ENCODE data around the gene SND1.

Gene SND1

DNA sequence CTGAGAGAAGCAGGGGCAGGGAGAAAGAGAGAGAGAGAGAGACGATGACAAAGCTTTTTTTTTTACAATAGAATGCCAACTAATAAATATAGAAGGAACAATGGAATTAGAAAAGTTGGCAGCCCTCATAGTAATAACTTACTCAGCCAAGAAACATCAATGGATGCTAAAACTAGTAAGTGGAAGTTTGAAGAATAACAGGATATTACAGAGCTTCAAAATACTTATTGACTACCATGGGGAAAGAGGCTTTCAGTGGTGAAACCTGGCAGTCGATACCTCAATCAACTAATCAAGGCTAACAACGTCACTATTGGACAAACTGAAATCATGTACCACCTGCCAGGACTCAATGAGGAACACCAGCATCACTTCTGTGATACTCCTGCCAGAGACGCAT is 479.7 kb downstream of the SND1 start:
- DNase-seq: no peak

DNA sequence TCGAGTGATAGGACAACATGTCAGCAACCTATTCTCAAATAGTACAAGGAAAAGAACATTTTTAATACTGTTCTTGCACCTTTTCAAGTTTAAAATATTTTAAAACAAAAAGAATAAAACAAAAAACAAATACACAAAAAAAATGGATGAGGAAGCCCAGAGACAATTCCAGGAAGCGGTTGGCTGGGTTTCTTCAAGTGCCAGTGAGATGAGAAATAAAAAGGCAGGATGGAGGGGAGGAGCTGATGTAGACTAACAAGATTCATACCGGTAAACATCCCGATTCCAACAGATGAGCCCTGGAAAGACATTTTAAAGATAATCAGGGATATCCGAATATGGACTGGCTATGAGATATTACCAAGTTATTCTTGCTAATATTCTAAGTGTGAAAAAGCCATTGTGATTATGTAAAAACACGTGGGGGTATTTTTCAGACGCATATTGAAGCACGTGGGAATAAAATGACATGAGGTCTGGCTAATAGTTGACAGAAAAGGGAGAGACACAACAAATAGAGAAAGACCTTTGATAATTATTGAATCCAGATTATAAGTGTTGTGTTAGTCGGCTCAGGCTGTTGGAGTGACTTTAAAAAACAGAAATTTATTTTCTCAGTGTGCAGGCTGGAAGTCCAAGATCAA is 480.6 kb downstream of the SND1 start:
- DNase-seq: no peak

DNA sequence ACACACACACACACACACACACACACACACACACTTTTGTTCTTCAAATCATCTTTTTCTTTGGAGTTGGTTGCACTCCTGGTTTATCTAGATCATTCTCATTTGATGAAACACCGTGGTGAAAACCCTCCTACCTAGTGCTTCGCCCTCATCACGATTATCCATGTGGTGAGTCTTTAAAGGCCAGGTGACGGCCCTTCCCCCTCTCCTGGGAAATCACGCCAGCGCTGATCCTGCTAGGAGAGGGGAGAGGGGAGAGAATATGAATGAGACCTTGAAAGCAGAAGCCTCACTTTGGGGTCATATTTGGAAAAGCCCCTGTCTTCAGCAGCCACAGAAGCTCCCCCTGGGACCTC is 483.1 kb downstream of the SND1 start:
- no peak for DNase-seq

DNA sequence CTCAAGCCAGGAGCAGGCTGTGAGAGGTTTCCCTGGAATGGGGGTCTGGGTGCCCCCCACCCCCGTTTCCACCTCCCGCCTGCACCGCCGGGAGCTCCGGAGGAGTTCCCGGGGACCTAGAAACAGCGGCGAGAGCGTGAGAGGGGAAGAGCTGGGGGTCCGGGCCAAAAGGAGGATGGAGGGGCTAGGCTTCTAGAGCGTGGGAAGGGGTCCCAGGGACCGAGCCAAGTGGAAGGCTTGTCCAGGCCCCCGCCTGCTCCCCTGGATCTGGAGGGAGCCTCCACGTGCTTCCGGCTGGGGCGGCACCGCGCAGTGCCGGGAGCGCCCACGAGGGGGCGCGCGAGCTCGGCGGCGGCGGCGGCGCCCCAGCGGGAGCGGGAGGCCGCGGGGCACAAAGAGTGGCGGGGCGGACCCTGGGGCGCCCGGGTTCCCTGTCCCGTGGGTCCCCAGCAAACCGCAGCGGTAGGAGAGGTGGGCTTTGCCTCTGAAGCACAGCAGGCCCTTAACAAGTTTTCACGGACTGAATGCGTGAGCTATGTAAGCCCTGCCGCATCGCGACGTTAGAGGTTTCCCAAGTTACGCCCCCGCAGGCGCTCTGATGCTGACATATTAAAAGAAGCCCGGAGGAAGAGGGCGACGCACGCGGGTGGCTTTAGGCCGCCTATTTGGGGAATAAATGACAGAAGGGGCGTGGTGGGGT is 483.7 kb downstream of the SND1 start:
- peak; percentile 48 for DNase-seq

DNA sequence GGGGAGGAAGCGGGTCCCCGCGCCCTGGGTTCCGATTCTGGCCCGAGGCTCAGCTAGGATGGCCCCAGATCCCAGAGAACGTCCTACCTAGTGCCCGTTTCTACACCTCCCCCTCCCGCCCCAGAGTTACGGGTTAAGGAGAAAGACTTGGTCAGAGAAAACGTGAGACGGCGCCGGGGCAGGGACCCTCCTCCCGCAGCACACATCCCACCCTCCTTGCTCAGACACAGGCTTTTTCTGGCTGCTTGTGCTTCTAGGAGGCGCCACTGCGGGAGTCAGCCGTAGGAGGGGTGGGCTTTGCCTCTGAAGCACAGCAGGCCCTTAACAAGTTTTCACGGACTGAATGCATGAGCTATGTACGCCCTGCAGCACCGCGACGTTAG is 484.2 kb downstream of the SND1 start:
- no peak for DNase-seq

DNA sequence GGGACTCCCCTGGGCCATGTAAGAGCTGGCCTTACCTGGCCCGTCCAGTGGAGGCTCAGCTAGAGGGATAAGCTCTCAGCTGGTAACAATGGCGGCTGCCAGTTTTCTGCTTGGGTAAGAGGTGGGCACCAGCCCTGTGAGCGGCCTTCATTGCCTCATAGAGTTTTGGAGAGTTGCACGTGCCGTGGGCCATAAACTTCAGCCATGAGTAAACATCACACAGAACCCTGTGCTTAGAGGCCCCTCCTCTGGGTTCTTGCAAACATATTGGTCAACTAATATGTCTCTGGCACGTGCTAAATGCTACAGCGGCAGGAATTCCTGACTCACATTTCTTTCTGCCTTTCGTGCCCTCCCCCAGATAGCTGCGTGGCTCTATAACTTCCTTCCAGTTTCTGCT is 485.2 kb downstream of the SND1 start:
- peak; percentile 20 for DNase-seq

DNA sequence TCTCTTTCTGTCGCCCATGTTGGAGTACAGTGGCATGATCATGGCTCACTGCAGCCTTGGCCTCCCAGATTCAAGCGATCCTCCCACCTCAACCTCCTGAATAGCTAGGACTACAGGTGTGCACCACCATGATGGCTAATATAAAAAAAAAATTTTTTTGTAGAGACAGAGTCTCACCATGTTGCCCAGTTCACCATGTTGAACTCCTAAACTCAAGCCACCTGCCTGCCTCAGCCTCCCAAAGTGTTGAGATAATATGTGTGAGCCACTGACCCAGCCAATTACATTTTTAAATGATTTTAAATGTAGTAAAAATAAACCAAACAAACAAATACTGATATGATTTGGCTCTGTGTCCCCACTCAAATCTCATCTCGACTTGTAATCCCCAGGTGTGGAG is 487.4 kb downstream of the SND1 start:
- DNase-seq: no peak

DNA sequence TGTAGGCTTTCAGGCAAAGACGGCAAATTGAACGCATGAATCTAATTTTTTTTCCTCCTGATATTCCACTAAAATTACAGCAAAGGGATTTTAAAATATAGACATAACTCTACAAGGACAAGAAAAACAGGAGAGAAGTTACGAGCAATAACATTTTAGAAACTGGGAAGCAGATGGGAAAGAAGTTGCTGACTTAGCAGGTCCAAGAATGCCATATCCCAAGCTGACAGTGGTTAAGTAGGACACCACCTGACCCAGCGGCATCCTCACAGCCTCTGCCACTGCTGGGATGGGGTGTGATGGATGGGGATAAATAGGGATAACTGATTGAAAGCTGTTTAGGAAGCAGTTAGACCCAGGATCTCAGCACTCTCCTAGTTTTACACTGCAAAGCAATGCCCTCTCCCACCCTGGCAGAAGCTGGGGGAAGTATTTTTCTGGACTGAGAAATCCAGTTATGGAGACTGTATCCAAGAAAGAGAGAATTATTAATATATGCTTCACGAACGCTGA is 489.7 kb downstream of the SND1 start:
- DNase-seq: no peak

Data from CD4-positive, alpha-beta T cell treated with Interleukin-15 for 1 hour (primary cell).